Amniotic epithelial cell (primary cell): ENCODE measurements around the gene CACNA1F.

Experiments used
- DNase-seq: peaks from one replicate; pipeline ENCODE4 v3.0.0-alpha.2; 2010; ENCODE audit warnings: low read depth

The CACNA1F gene

DNA sequence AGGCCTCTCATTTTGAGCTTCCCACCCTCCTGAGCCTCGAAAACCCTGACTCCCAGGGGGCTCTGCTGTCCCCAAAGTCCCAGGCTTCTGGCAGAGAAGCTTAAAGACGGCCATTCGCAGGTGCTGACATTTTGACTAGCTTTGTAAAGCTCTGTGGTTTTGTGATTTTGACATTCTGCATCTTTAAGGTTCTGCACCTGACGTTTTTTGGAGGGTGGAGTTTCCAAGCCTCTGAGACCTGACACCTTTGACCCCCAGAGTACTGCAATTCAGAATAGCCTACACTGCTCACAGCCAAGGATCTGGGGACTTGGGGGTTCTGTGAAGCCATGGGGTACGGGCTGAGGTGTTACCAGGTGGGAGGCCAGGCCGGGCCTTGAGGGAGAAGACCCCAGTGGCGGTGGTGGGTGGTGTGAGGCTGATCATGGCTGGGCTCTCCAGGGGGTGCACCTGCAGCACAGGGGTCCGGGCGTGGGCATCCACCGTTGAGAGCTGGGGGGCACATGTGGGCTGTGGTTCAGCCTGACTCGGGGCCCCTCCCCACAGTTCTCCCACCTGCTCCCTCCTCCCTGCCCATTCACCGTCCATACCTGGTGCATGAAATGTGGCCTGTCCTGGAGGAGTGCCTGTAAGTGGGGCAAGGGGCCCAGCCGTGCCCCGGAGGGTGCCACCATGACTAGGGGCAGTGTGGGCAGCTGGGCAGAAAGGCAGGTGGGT lies 24.1 kb upstream of the CACNA1F start:
- no peak for DNase-seq

DNA sequence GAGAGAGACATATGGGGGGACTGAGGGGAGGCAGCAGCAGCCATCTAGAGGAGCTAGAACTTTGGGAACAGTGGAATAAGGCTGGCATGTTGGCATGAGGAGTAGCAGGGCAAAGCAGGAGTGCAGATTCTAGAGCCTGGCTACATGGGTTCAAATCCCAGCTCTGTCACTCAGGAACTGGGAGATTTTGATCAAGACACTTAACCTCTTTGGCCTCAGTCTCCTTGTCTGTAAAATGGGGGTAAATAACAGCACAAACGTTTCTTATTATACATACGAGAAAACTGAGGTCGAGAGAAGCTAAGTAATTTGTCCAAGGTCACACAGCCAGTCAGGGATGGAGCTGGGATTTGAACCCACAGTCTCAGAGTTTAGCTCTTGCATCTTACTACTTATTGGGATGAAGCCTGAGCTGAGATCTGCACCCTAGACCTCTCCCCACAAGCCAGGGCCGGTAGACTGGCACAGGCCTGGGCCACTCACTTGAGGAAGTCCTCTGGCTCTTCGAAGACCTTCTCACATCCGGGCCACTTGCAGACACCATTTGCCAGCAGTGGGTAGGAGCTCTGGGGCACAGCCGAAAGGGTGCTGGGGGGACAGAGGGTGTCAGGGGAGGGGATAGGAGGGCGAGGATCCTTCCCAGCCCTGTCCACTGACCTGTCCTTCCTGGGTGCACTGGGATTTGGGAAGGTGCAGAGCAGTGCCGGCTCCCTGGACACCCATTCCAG lies 23.3 kb upstream of the CACNA1F start:
- no peak for DNase-seq

GRCh38 chrX:49254639-49255038 lies 21.5 kb upstream of the CACNA1F start:
- no peak for DNase-seq

- DNase-seq: no peak
Observed at GRCh38 chrX:49251325-49251724, 18.2 kb upstream of the CACNA1F start.

- no peak for DNase-seq
Observed at GRCh38 chrX:49250578-49250977, 17.4 kb upstream of the CACNA1F start.

DNA sequence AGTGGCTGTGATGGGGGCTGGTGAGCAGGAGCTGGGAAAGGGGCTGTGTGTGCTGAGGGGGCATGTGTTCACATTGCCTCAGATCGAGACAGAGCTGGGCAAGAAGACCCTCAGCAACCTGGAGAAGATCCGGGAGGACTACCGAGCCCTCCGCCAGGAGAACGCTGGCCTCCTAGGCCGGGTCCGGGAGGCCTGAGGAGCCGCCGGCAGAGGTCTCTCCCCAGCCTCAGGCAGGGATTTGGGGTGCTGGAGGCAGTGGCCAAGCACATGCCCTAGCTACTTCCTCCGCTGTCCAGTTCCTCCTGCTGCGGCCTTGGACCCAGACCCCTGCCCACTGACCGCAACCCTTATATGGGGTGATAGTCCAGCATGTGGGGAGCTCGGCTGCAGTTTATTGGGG lies 16.9 kb upstream of the CACNA1F start:
- DNase-seq: no peak

DNA sequence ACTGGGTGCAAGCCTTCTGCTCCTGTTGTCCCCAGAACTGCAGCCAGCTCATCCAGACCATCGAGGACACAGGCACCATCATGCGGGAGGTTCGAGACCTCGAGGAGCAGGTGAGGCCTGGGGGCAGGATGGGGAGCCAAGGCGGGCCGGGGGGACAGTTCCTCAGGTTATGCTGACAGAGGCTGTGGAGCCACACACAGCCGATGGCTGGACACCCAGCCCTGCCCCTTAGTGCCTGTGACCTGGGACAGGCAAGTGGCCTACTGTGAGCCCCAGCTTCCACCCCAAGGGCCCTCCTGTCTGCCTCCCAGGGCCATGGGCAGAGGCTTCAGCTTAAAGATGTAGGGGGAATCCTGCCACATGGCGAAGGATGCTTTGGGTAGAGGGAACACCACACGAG lies 16.5 kb upstream of the CACNA1F start:
- DNase-seq: no peak

GRCh38 chrX:49249071-49249470 lies 15.9 kb upstream of the CACNA1F start:
- no peak for DNase-seq

GRCh38 chrX:49247916-49248811 lies 15.0 kb upstream of the CACNA1F start:
- no peak for DNase-seq

GRCh38 chrX:49247346-49247745 lies 14.2 kb upstream of the CACNA1F start:
- DNase-seq: no peak

DNA sequence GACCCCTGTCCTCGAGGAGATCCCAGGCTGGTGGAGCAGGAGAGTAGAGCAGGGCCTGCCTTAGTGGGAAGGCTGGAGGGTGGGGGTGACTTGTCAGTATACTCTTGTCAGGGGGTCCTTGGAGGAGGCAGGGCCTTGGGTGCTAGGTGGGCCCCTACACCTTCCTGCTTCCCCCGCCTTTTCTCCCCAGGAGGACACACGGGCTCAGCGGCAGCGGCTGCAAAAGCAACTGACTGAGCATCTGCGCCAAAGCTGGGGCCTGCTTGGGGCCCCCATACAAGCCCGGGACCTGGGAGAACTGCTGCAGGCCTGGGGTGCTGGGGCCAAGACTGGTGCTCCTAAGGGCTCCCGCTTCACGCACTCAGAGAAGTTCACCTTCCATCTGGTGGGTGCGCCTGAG lies 13.4 kb upstream of the CACNA1F start:
- no peak for DNase-seq

- DNase-seq: no peak
Observed at GRCh38 chrX:49244207-49244606, 11.1 kb upstream of the CACNA1F start.

DNA sequence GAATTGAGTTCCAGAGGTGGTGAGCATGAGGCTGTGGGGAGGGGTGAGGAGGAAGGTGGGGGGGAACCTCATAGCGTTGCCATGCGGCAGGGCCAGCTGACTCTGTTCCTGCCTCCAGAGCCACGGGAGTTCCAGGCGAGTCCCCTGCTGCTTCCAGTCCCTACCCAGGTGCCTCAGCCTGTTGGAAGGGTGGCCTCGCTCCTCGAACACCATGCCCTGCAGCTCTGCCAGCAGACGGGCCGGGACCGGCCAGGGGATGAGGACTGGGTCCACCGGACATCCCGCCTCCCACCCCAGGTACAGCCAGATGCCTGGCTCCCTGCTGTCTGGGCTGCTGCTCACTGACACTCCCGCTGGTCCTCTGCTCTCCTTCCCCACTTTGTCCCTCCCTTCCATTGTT lies 10.0 kb upstream of the CACNA1F start:
- DNase-seq: no peak

- DNase-seq: no peak
Observed at GRCh38 chrX:49242545-49243066, 9.5 kb upstream of the CACNA1F start.

GRCh38 chrX:49238735-49239134 lies 5.6 kb upstream of the CACNA1F start:
- no peak for DNase-seq

GRCh38 chrX:49237060-49237459 lies 3.9 kb upstream of the CACNA1F start:
- no peak for DNase-seq

DNA sequence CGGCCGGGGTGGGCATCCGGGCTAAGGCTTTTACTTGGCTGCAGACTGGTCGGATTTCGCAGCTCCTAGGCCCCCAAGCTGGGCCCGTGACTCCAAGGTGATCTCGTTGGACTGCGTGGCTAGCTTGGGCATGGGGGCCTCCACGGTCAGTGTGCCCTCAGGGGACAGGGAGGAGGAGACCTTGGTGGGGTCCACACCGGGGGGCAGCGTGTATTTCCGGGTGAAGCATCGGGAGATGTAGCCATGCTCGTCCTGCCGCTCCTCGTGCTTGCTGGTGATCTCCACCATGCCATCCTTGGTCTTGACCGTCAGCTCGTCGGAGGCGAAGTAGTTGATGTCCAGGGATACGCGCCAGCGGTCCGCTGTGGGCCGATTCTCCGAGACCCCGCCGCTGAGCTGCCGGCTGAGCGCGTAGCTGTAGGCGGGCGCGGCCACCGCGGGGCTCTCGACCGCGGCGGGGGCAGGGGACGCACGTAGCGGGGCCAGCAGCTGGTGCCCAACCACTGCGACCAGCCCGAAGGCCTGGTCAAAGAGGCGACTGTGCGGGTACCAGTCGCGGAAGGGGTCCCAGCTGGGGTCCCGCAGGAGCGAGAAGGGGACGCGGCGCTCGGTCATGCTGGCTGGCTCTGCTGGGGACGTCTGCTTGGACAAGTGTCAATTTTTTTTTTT lies 881 bp upstream of the CACNA1F start:
- DNase-seq: no peak

DNA sequence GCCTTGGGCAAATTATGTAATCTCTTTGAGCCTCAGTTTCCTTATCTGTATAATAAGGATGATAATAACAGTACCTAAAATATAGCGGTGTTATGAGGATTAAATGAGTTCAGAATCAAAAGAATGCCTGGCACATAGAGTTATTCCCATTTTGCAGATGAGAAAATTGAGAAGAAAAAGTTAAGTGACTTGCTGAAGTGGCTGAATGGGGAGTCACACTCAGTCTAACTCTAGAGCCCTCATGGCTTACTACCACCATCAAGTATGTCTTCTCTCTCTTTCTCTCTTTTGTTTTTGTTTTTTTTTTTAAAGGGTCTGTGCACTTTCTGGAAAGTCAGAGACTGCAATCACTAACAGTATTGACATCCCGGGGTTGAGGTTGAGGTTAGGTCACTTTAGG lies 615 bp downstream of the CACNA1F start:
- no peak for DNase-seq

- no peak for DNase-seq
Observed at GRCh38 chrX:49231333-49232000, 1.7 kb downstream of the CACNA1F start.

- DNase-seq: peak; percentile 25
Observed at GRCh38 chrX:49230500-49231232, 2.5 kb downstream of the CACNA1F start.

DNA sequence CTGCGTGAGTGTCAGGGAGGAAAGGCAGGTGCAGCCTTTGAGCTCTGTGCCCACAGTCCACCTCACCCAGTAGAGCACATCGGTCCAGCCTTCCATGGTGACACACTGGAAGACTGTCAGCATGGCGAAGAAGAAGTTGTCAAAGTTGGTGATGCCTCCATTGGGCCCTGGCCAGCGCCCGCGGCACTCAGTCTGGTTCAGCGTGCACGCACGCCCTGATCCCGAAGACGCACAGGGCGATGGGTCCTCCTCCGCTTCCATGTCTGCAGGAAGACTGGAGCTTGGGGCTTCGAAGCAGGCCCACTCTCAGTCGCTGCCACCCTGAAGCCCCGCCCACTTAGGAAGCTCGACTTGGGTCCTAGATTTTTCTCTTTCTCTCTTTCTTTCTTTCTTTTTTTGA lies 5.0 kb downstream of the CACNA1F start:
- DNase-seq: no peak
